ENCODE measurements around the gene GNAQ.

GNAQ gene

GRCh38 chr9:77807281-77807683 is 224.3 kb downstream of the GNAQ start:
- in situ Hi-C loops (cut with HindIII; ENCODE audit: low pct_ligation_motif_present, low sequenced_read_pairs) = no loop called here
- Histone ChIP-seq H3K27ac (peak overlapping the region; percentile 47), H3K36me3 (replicated peaks) (no peaks in the 10 kb centered on the region), H3K4me3 (ENCODE audit: low read depth, low read length) (no peak overlapping the region), H3K27me3 (replicated peaks) (no peaks in the 10 kb centered on the region)
- peak; percentile 91 for DNase-seq
- TF ChIP-seq, protein P1, sequence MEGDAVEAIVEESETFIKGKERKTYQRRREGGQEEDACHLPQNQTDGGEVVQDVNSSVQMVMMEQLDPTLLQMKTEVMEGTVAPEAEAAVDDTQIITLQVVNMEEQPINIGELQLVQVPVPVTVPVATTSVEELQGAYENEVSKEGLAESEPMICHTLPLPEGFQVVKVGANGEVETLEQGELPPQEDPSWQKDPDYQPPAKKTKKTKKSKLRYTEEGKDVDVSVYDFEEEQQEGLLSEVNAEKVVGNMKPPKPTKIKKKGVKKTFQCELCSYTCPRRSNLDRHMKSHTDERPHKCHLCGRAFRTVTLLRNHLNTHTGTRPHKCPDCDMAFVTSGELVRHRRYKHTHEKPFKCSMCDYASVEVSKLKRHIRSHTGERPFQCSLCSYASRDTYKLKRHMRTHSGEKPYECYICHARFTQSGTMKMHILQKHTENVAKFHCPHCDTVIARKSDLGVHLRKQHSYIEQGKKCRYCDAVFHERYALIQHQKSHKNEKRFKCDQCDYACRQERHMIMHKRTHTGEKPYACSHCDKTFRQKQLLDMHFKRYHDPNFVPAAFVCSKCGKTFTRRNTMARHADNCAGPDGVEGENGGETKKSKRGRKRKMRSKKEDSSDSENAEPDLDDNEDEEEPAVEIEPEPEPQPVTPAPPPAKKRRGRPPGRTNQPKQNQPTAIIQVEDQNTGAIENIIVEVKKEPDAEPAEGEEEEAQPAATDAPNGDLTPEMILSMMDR (IDR thresholded peaks at IDR 0.05; ENCODE audit: low read depth, low read length, missing control alignments) = peak; percentile 13

DNA sequence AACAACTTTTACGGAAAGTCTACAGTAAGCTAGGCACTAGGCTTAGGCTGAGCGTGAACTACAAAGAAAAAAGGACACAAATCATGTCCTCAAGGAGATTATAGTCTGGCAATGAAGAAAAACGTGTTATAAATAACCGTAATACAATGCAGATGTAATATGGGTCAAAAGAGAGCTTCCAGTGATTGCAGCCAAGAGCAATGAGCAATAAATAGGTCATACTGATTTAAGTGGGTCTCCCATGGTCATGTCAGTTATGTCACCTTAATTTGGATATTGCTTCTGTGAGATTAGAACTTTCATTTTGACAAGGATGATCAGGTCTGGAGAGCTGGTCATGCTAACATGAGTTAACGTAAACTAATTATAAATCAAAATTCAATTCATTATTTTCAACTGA is 224.9 kb downstream of the GNAQ start:
- Histone ChIP-seq H3K27me3 (replicated peaks) (no peaks in the 10 kb centered on the region), H3K27ac (peak overlapping the region; percentile 38), H3K4me3 (ENCODE audit: low read depth, low read length) (no peak overlapping the region), H3K36me3 (replicated peaks) (no peaks in the 10 kb centered on the region)
- in situ Hi-C loops (cut with HindIII; ENCODE audit: low pct_ligation_motif_present, low sequenced_read_pairs) = no loop called here
- DNase-seq = no peak
- TF ChIP-seq, protein P1 (IDR thresholded peaks at IDR 0.05; ENCODE audit: low read depth, low read length, missing control alignments) = no peak

DNA sequence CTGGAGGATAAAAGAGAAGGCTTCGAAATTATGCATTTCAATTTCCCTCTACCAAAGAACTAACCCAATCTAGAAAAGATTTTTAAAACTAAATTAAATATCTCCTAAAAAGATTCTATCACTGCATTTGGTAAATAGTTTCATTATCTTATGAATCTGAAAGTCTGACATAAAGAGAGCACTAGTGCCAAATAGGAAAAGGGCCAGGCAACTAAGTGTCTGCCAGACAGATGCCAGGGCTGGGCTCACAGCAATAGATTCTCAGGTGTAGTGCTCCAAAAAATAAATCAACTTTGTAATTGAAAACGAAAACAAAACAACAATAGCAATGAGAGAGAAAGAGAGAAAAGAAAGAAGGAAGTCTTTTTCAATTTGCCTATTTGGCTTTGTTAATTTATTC is 225.8 kb downstream of the GNAQ start:
- Histone ChIP-seq H3K4me3 (ENCODE audit: low read depth, low read length) (no peak overlapping the region), H3K36me3 (replicated peaks) (no peaks in the 10 kb centered on the region), H3K27me3 (replicated peaks) (no peaks in the 10 kb centered on the region), H3K27ac (no peak overlapping the region)
- TF ChIP-seq, protein P1 (IDR thresholded peaks at IDR 0.05; ENCODE audit: low read depth, low read length, missing control alignments) = no peak
- no peak for DNase-seq
- in situ Hi-C loops (cut with HindIII; ENCODE audit: low pct_ligation_motif_present, low sequenced_read_pairs) = no loop called here

GRCh38 chr9:77803423-77803822 is 228.2 kb downstream of the GNAQ start:
- TF ChIP-seq, protein P1 (IDR thresholded peaks at IDR 0.05; ENCODE audit: low read depth, low read length, missing control alignments) = no peak

GRCh38 chr9:77802515-77803293 is 228.9 kb downstream of the GNAQ start:
- Histone ChIP-seq H3K4me3 (ENCODE audit: low read depth, low read length) (no peak overlapping the region), H3K27ac (no peak overlapping the region), H3K36me3 (replicated peaks) (no peaks in the 10 kb centered on the region), H3K27me3 (replicated peaks) (no peaks in the 10 kb centered on the region)
- in situ Hi-C loops (cut with HindIII; ENCODE audit: low pct_ligation_motif_present, low sequenced_read_pairs) = no loop called here
- no peak for DNase-seq
- TF ChIP-seq, protein P1 (IDR thresholded peaks at IDR 0.05; ENCODE audit: low read depth, low read length, missing control alignments) = no peak

More at GRCh38 chr9:77803423-77803822, 228.2 kb downstream of the GNAQ start:
- Histone ChIP-seq H3K27me3 (replicated peaks) (no peaks in the 10 kb centered on the region), H3K4me3 (ENCODE audit: low read depth, low read length) (no peak overlapping the region), H3K36me3 (replicated peaks) (no peaks in the 10 kb centered on the region), H3K27ac (no peak overlapping the region)
- in situ Hi-C loops (cut with HindIII; ENCODE audit: low pct_ligation_motif_present, low sequenced_read_pairs) = no loop called here
- DNase-seq = no peak

GRCh38 chr9:77802064-77802463 is 229.5 kb downstream of the GNAQ start:
- H3K27me3 ChIP-seq (replicated peaks) = no peaks in the 10 kb centered on the region
- TF ChIP-seq, protein P1 (IDR thresholded peaks at IDR 0.05; ENCODE audit: low read depth, low read length, missing control alignments) = no peak
- in situ Hi-C loops (cut with HindIII; ENCODE audit: low pct_ligation_motif_present, low sequenced_read_pairs) = no loop called here
- no peak for DNase-seq
- H3K27ac ChIP-seq = no peak overlapping the region
- no peak overlapping the region for H3K4me3 ChIP-seq (ENCODE audit: low read depth, low read length)
- no peaks in the 10 kb centered on the region for H3K36me3 ChIP-seq (replicated peaks)
